ENCODE data around the gene GJA3.

The GJA3 gene

DNA sequence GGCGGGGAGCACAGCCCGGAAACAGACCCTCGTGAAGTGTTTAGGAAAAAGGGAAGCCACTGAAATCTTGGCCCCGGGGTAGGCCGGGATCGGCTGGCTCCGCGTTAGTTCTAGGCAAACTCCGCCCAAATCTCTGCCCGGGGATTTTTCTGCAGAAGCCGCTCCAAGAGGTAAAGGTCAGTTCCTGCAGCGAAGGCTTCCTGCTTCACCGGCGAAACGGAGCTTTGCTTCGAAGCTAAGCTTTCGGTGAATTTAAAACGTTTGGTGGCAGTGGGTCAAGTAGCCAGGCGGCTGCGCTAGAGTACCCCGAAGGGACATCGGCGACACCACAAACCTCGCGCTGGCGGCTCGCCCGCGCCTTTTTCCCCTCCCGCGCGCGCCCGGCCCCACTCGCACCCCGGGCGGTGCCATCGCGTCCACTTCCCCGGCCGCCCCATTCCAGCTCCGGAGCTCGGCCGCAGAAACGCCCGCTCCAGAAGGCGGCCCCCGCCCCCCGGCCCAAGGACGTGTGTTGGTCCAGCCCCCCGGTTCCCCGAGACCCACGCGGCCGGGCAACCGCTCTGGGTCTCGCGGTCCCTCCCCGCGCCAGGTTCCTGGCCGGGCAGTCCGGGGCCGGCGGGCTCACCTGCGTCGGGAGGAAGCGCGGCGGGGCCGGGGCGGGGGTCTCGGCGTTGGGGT lies 31.4 kb upstream of the GJA3 start:
- TF ChIP-seq L3MBTL2 (conservative IDR thresholded peaks at IDR 0.05) (0 out of 2 replicates have a peak, but pooled peaks have one; percentile 37), FOXM1 (IDR thresholded peaks at IDR 0.05; ENCODE audit: borderline replicate concordance) (no peak), FOXK2 (IDR thresholded peaks at IDR 0.05) (no peak)
- TF ChIP-seq, protein P1, sequence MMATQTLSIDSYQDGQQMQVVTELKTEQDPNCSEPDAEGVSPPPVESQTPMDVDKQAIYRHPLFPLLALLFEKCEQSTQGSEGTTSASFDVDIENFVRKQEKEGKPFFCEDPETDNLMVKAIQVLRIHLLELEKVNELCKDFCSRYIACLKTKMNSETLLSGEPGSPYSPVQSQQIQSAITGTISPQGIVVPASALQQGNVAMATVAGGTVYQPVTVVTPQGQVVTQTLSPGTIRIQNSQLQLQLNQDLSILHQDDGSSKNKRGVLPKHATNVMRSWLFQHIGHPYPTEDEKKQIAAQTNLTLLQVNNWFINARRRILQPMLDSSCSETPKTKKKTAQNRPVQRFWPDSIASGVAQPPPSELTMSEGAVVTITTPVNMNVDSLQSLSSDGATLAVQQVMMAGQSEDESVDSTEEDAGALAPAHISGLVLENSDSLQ (IDR thresholded peaks at IDR 0.05): no peak
- DNase-seq (ENCODE audit: extremely low spot score): peak; percentile 10
- ChIA-PET POLR2A (no interaction called here), CTCF (interaction anchor here (1.2 kb wide), 1 partner anchor 296 kb away, joined by 3 read pairs; no protein-coding TSS in a partner anchor)

- TF ChIP-seq SUZ12 (IDR thresholded peaks at IDR 0.05): no peak
- TF ChIP-seq ZNF384 (IDR thresholded peaks at IDR 0.05): no peak
- TF ChIP-seq LEF1 (IDR thresholded peaks at IDR 0.05; ENCODE audit: borderline replicate concordance): no peak
- no peak for TF ChIP-seq HDGF (IDR thresholded peaks at IDR 0.05; ENCODE audit: borderline replicate concordance)
- no peak for TF ChIP-seq L3MBTL2 (conservative IDR thresholded peaks at IDR 0.05)
- TF ChIP-seq TARDBP (IDR thresholded peaks at IDR 0.05): no peak
- no peak for TF ChIP-seq ELF4 (IDR thresholded peaks at IDR 0.05)
- no peak for TF ChIP-seq ARNT (IDR thresholded peaks at IDR 0.05)
- TF ChIP-seq FOXK2 (IDR thresholded peaks at IDR 0.05): no peak
- no peak for TF ChIP-seq FOXA1 (IDR thresholded peaks at IDR 0.05)
- no peak for TF ChIP-seq FOXM1 (IDR thresholded peaks at IDR 0.05; ENCODE audit: borderline replicate concordance)
- TF ChIP-seq SP1 (IDR thresholded peaks at IDR 0.05): no peak
- TF ChIP-seq NFRKB (IDR thresholded peaks at IDR 0.05): no peak
- no peak for TF ChIP-seq BHLHE40 (IDR thresholded peaks at IDR 0.05; ENCODE audit: borderline replicate concordance)
- no peak for TF ChIP-seq CTBP1 (IDR thresholded peaks at IDR 0.05; ENCODE audit: borderline replicate concordance)
- TF ChIP-seq, protein P1 (IDR thresholded peaks at IDR 0.05): no peak
- ChIA-PET CTCF (interaction anchor here (0.7 to 1.2 kb wide), 2 partner anchors 11 to 297 kb away, joined by 3 read pairs; no protein-coding TSS in a partner anchor), POLR2A (interaction anchor here (1.0 kb wide), 1 partner anchor 64 kb away, joined by 3 read pairs; no protein-coding TSS in a partner anchor)
- DNase-seq (ENCODE audit: extremely low spot score): no peak
These were observed 30.7 kb upstream of the GJA3 start for GRCh38 chr13:20191311-20192157.

DNA sequence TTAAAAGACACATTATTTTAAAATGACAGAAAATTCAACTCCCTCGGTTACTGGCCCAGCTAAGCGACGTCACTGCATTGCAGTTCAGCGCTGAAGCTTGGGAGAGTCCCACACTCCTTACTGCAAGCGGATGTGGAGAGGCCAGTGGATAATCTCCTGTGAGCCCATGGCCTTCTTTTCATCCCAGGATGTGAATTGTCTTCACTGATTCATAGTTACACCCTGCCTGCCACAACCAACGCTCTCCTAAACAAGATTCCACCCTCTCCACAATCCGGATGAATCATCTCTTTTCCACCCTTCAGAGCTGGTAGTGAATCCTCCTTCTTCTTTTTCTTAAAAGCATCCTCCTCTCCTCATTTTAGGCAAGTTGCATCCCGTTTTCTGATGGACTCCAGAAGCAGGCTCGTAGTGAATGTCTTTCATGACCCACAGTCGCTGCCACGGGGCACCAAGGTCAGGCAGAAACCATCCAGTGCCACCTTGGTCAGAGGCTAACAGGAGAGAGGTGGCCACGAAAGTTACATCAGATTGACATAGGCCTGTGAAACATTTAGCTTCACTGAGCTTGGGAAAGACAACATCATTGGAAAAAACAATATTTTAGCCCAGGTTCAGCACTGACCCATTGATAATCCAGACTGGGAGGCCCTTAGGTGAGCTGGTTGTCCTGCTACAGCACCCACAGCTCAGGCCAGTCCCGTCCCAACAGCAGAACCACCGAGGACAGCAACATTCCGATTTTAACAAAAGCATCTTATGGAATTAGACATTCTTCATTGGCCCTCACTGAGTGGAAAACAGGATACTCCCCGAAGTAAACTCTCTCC lies 29.8 kb upstream of the GJA3 start:
- TF ChIP-seq BHLHE40 (IDR thresholded peaks at IDR 0.05; ENCODE audit: borderline replicate concordance) (no peak), FOXM1 (IDR thresholded peaks at IDR 0.05; ENCODE audit: borderline replicate concordance) (no peak), FOXA1 (IDR thresholded peaks at IDR 0.05) (no peak), SUZ12 (IDR thresholded peaks at IDR 0.05) (no peak), HDGF (IDR thresholded peaks at IDR 0.05; ENCODE audit: borderline replicate concordance) (no peak), FOXK2 (IDR thresholded peaks at IDR 0.05) (no peak), CTBP1 (IDR thresholded peaks at IDR 0.05; ENCODE audit: borderline replicate concordance) (no peak), LEF1 (IDR thresholded peaks at IDR 0.05; ENCODE audit: borderline replicate concordance) (no peak), NFRKB (IDR thresholded peaks at IDR 0.05) (no peak), ZNF384 (IDR thresholded peaks at IDR 0.05) (no peak), L3MBTL2 (conservative IDR thresholded peaks at IDR 0.05) (no peak), ELF4 (IDR thresholded peaks at IDR 0.05) (no peak), ARNT (IDR thresholded peaks at IDR 0.05) (no peak)
- TF ChIP-seq, protein P1 (IDR thresholded peaks at IDR 0.05): no peak
- POLR2A ChIA-PET: interaction anchor here (1.0 kb wide), 1 partner anchor 63 kb away, joined by 3 read pairs; no protein-coding TSS in a partner anchor
- no peak for DNase-seq (ENCODE audit: extremely low spot score)
- CTCF ChIA-PET: interaction anchor here (0.7 kb wide), 1 partner anchor 11 kb away, joined by 3 read pairs; no protein-coding TSS in a partner anchor

DNA sequence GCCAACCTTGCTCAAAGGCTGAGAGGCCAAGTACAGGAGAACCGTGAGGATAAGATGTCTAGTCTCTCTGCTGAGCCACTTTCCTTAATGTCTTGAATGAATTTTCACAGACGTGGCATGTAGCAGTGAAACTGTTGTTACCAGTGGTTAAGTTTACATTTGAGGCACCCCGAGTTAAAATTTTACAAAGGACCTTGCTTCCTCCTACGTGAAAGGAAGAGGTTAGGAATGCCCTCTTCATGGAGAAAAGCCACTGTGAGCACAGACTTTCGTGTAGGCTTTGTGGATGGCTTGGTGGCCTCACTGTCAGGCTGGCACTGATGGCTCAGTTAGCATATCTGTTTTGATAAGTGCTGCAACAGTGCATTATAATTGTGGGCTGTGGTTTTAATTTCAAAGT lies 29.2 kb upstream of the GJA3 start:
- ChIA-PET CTCF (no interaction called here), POLR2A (no interaction called here)
- TF ChIP-seq LEF1 (IDR thresholded peaks at IDR 0.05; ENCODE audit: borderline replicate concordance) (no peak), FOXK2 (IDR thresholded peaks at IDR 0.05) (no peak), FOXM1 (IDR thresholded peaks at IDR 0.05; ENCODE audit: borderline replicate concordance) (no peak), ARNT (IDR thresholded peaks at IDR 0.05) (no peak), L3MBTL2 (conservative IDR thresholded peaks at IDR 0.05) (no peak), SUZ12 (IDR thresholded peaks at IDR 0.05) (no peak), ELF4 (IDR thresholded peaks at IDR 0.05) (no peak), CTBP1 (IDR thresholded peaks at IDR 0.05; ENCODE audit: borderline replicate concordance) (no peak), BHLHE40 (IDR thresholded peaks at IDR 0.05; ENCODE audit: borderline replicate concordance) (no peak), NFRKB (IDR thresholded peaks at IDR 0.05) (no peak), HDGF (IDR thresholded peaks at IDR 0.05; ENCODE audit: borderline replicate concordance) (no peak), ZNF384 (IDR thresholded peaks at IDR 0.05) (no peak)
- TF ChIP-seq, protein P1 (IDR thresholded peaks at IDR 0.05): no peak

More for the DNA sequence above, 29.2 kb upstream of the GJA3 start:
- no peak for DNase-seq (ENCODE audit: extremely low spot score)

All from HEK293T (cell line).